Stimulated activated CD8-positive, alpha-beta memory T cell treated with anti-CD3 and anti-CD28 coated beads, Interleukin-7, amount 100 ng/mL, for 48 hours (primary cell): ENCODE results near the gene ARHGDIB.

Experiments
- DNase-seq, 2 donors: peaks; one replicate each; pipeline ENCODE4 v3.0.0-alpha.2; 2020; ENCODE audit warnings: low read depth in 1 of 2; ENCODE audit errors: extremely low read depth in 1 of 2

ARHGDIB gene

GRCh38 chr12:14961466-14962152 lies at the start of gene ARHGDIB:
Gene ARHGDIB, minus strand, starts transcription at chr12:14961601. Its CDS starts 10,889 bp downstream, at chr12:14950712.
- peak in 1 of 2 donors; percentile 66 for DNase-seq

GRCh38 chr12:15011162-15011561 lies 49.8 kb upstream of the ARHGDIB start:
- DNase-seq, result no peak

- no peak for DNase-seq
Observed at GRCh38 chr12:15007551-15007950, 46.1 kb upstream of the ARHGDIB start.

GRCh38 chr12:15005064-15005463 lies 43.7 kb upstream of the ARHGDIB start:
- no peak for DNase-seq

- DNase-seq, result no peak
Observed at GRCh38 chr12:15004421-15004820, 43.0 kb upstream of the ARHGDIB start.

GRCh38 chr12:15001733-15002382 lies 40.5 kb upstream of the ARHGDIB start:
- no peak for DNase-seq

GRCh38 chr12:15000575-15000974 lies 39.2 kb upstream of the ARHGDIB start:
- DNase-seq, result no peak

GRCh38 chr12:14999695-15000365 lies 38.4 kb upstream of the ARHGDIB start:
- no peak for DNase-seq

GRCh38 chr12:14999021-14999694 lies 37.8 kb upstream of the ARHGDIB start:
- no peak for DNase-seq

- no peak for DNase-seq
Observed at GRCh38 chr12:14997998-14998397, 36.6 kb upstream of the ARHGDIB start.

- no peak for DNase-seq
Observed at GRCh38 chr12:14995583-14996425, 34.4 kb upstream of the ARHGDIB start.

GRCh38 chr12:14994610-14995009 lies 33.2 kb upstream of the ARHGDIB start:
- no peak for DNase-seq

- peak; percentile 1 to 32 for DNase-seq
Observed at GRCh38 chr12:14993537-14994266, 32.3 kb upstream of the ARHGDIB start.

- DNase-seq, result no peak
Observed at GRCh38 chr12:14993117-14993516, 31.7 kb upstream of the ARHGDIB start.

- DNase-seq, result no peak
Observed at GRCh38 chr12:14992673-14993072, 31.3 kb upstream of the ARHGDIB start.

GRCh38 chr12:14991069-14991468 lies 29.7 kb upstream of the ARHGDIB start:
- DNase-seq, result no peak

- no peak for DNase-seq
Observed at GRCh38 chr12:14989790-14990189, 28.4 kb upstream of the ARHGDIB start.

GRCh38 chr12:14988035-14988434 lies 26.6 kb upstream of the ARHGDIB start:
- no peak for DNase-seq

GRCh38 chr12:14986449-14986848 lies 25.0 kb upstream of the ARHGDIB start:
- DNase-seq, result no peak

GRCh38 chr12:14984766-14985285 lies 23.4 kb upstream of the ARHGDIB start:
- DNase-seq, result no peak
